Ishikawa (cell line): Measurements from ENCODE around the gene TCTN2.

ENCODE experiments used
- CEBPB ChIP-seq: IDR thresholded peaks from 2 replicates; pipeline ENCODE4 v1.6.1; 2012
- CREB1 ChIP-seq: IDR thresholded peaks from 2 replicates; pipeline ENCODE4 v1.6.1; 2012; ENCODE audit warnings: low read depth
- EGR1 ChIP-seq: IDR thresholded peaks from 2 replicates; pipeline ENCODE4 v1.6.1; 2012
- EP300 ChIP-seq: IDR thresholded peaks from 2 replicates; pipeline ENCODE4 v1.6.1; 2012; ENCODE audit warnings: borderline replicate concordance
- FOXM1 ChIP-seq: IDR thresholded peaks from 2 replicates; pipeline ENCODE4 v1.6.1; 2012; ENCODE audit warnings: low read depth, borderline replicate concordance
- MAX ChIP-seq: IDR thresholded peaks from 2 replicates; pipeline ENCODE4 v1.6.1; 2012
- NFIC ChIP-seq: IDR thresholded peaks from 2 replicates; pipeline ENCODE4 v1.6.1; 2012
- RAD21 ChIP-seq: IDR thresholded peaks from 2 replicates; pipeline ENCODE4 v1.6.1; 2012; ENCODE audit warnings: low read depth
- REST ChIP-seq: IDR thresholded peaks from 2 replicates; pipeline ENCODE4 v1.6.1; 2012; ENCODE audit warnings: low read depth, mild to moderate bottlenecking
- TAF1 ChIP-seq: IDR thresholded peaks from 2 replicates; pipeline ENCODE4 v1.6.1; 2012; ENCODE audit warnings: low read depth, mild to moderate bottlenecking
- TCF12 ChIP-seq: IDR thresholded peaks from 2 replicates; pipeline ENCODE4 v1.6.1; 2012; ENCODE audit warnings: low read depth
- TEAD4 ChIP-seq: IDR thresholded peaks from 2 replicates; pipeline ENCODE4 v1.6.1; 2012
- YY1 ChIP-seq: IDR thresholded peaks from 2 replicates; pipeline ENCODE4 v1.6.1; 2012; ENCODE audit warnings: low read depth
- ZBTB7A ChIP-seq: IDR thresholded peaks from 2 replicates; pipeline ENCODE4 v1.6.1; 2012; ENCODE audit warnings: low read depth
- TF ChIP-seq, protein P1 (sequence below): IDR thresholded peaks from 2 replicates; pipeline ENCODE4 v1.6.1; 2012

Gene TCTN2

GRCh38 chr12:123645380-123645779 is 25.5 kb upstream of the TCTN2 start:
- no peak for TF ChIP-seq EGR1
- no peak for TF ChIP-seq MAX
- no peak for TF ChIP-seq ZBTB7A
- no peak for TF ChIP-seq REST
- TF ChIP-seq YY1 = no peak

DNA sequence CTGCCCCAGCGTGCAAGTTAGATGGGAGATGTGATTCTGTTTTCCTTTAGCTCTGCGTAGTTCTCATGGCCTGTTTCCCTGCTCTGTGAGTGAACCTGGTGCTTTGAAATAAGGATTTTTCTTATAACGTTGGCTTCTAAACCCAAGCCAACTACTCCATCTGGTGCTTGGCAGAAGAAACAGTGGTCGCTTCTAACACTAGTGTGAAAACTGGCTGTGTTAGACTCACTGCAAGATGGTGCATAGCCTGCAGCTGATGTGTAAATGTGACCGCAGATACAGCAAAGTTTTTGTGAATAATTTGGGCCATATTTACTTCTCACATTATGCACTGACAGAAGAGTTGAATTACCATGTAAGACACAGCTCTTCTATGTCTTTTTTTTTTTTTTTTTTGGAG is 25.0 kb upstream of the TCTN2 start:
- no peak for TF ChIP-seq CEBPB
- TF ChIP-seq TEAD4 = no peak
- no peak for TF ChIP-seq REST
- no peak for TF ChIP-seq TAF1
- no peak for TF ChIP-seq ZBTB7A
- no peak for TF ChIP-seq YY1
- no peak for TF ChIP-seq TCF12
- TF ChIP-seq NFIC = no peak
- TF ChIP-seq RAD21 = no peak
- TF ChIP-seq, protein P1, sequence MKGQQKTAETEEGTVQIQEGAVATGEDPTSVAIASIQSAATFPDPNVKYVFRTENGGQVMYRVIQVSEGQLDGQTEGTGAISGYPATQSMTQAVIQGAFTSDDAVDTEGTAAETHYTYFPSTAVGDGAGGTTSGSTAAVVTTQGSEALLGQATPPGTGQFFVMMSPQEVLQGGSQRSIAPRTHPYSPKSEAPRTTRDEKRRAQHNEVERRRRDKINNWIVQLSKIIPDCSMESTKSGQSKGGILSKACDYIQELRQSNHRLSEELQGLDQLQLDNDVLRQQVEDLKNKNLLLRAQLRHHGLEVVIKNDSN = no peak
- no peak for TF ChIP-seq CREB1
- no peak for TF ChIP-seq EGR1
- no peak for TF ChIP-seq FOXM1
- TF ChIP-seq EP300 = no peak
- TF ChIP-seq MAX = no peak

GRCh38 chr12:123648401-123648800 is 22.5 kb upstream of the TCTN2 start:
- TF ChIP-seq NFIC (no peak), TEAD4 (no peak), TAF1 (no peak), FOXM1 (no peak), TCF12 (no peak), YY1 (no peak), ZBTB7A (no peak), CREB1 (no peak), REST (no peak), RAD21 (no peak), MAX (no peak), CEBPB (no peak), EGR1 (no peak), EP300 (no peak)
- TF ChIP-seq, protein P1 = no peak

- TF ChIP-seq REST (no peak), EGR1 (no peak), TEAD4 (no peak), CEBPB (no peak), EP300 (no peak), CREB1 (no peak)
Measured at GRCh38 chr12:123654129-123654701, 16.7 kb upstream of the TCTN2 start.
